Psoas muscle (tissue), 8 donors: ENCODE measurements around the gene HP1BP3. TPM values are rescaled to one million over a fixed set of nuclear protein-coding genes. Genes with fewer than 3 reads are reported as not detected.

Source experiments
- ATAC-seq, 4 donors: fragments of 200-7000 bp; cut with Tn5 transposase; one replicate each; pipeline ENCODE4 v1.9.1; 2020; ENCODE audit warnings: moderate library complexity in 3 of 4, mild to moderate bottlenecking in 2 of 4
- DNase-seq, 2 donors: peaks; one replicate each; pipeline ENCODE4 v3.0.0-alpha.2; 2020
- H3K27ac ChIP-seq: fragments of 200-600 bp; one replicate; pipeline ENCODE4 v1.8.0; 2022
- H3K27me3 ChIP-seq, 3 donors: fragments of 200-600 bp in 1 of 3; one replicate each; pipeline versions ENCODE4 v1.6.1 to v1.8.0; 2013 to 2022; ENCODE audit warnings: low read length in 2 of 3, mild to moderate bottlenecking in 2 of 3, moderate library complexity in 1 of 3; ENCODE audit not compliant: insufficient read depth in 3 of 3
- H3K36me3 ChIP-seq, 2 donors: fragments of 200-600 bp in 1 of 2; one replicate each; pipeline versions ENCODE4 v1.6.1 to v1.8.0; 2013 to 2022; ENCODE audit warnings: low read depth in 1 of 2, mild to moderate bottlenecking in 1 of 2, moderate library complexity in 1 of 2; ENCODE audit not compliant: insufficient read depth in 1 of 2
- H3K4me1 ChIP-seq: fragments of 200-600 bp; one replicate; pipeline ENCODE4 v1.8.0; 2022
- H3K4me3 ChIP-seq: fragments of 200-600 bp; one replicate; pipeline ENCODE4 v1.8.0; 2022; ENCODE audit warnings: mild to moderate bottlenecking
- H3K9me3 ChIP-seq: fragments of 200-600 bp; one replicate; pipeline ENCODE4 v1.8.0; 2022
- WGBS, 3 donors: extraction: QIAGEN DNeasy Blood & Tissue Kit; methylation state at CpG; one replicate each; pipeline versions ENCODE4 v1.1.6 to v1.1.7; 2013; 5-methylcytosine and 5-hydroxymethylcytosine counted together
- intact Hi-C, 2 donors: fragments of 100-400 bp; cut with DNase I; formaldehyde crosslinking; loops; one replicate each; pipeline versions ENCODE4 v1.11.0 to v1.14.2; 2022
- polyA plus RNA-seq, 3 donors: library from polyadenylated mRNA; stranded (reverse); fragments of 200-250 nt; gene quantifications; one replicate each; pipeline ENCODE4 v1.2.3, GENCODE V29; 2013
- total RNA-seq, 4 donors: library from RNA; stranded (reverse); fragmentation: NEBNext Ultra II Directional in 2 of 4; extraction: Animal tissue kit (Norgen Biotek cat#: 25700) in 2 of 4; gene quantifications; one replicate each; pipeline versions ENCODE4 v1.2.1 to v1.2.4, GENCODE V29; 2021 to 2023
- TF ChIP-seq, protein P1 (sequence below): fragments of 200-600 bp; IDR thresholded peaks from one replicate; pipeline ENCODE4 v1.8.0; 2022; ENCODE audit warnings: antibody characterized with exemption
- donor health status: healthy with polysubstance abuse.
- donor health status: DM: no; HTN: no; CAD: no; lungs with moderate emphysema.
- donor health status: Bipolar disorder and iron deficiency.
- donor health status: healthy.
- donor health status: DM: yes; HTN: yes; CAD: no.
- donor health status: DM: no; HTN: no; CAD: no.
- donor health status: DM: no; HTN: no; CAD: no.
- donor health status: DM: yes; HTN: yes; CAD: no.

HP1BP3 gene
- total and polyA plus RNA-seq, 7 donors, result 52.6 to 134 (median 115) TPM

GRCh38 chr1:20712215-20712577, 74.9 kb downstream of the HP1BP3 start:
- H3K36me3 ChIP-seq, result no peaks in the 10 kb centered on the region
- H3K27ac ChIP-seq, result no peak overlapping the region
- DNase-seq (no peak), ATAC-seq (peak in 1 of 4 donors; percentile 25)
- no peak overlapping the region for H3K4me3 ChIP-seq
- 83 to 90% (median 87%) methylated on average over 6 of the region's 6 CpGs for WGBS, 3 donors
- no peaks in the 10 kb centered on the region for H3K4me1 ChIP-seq
- TF ChIP-seq, protein P1, sequence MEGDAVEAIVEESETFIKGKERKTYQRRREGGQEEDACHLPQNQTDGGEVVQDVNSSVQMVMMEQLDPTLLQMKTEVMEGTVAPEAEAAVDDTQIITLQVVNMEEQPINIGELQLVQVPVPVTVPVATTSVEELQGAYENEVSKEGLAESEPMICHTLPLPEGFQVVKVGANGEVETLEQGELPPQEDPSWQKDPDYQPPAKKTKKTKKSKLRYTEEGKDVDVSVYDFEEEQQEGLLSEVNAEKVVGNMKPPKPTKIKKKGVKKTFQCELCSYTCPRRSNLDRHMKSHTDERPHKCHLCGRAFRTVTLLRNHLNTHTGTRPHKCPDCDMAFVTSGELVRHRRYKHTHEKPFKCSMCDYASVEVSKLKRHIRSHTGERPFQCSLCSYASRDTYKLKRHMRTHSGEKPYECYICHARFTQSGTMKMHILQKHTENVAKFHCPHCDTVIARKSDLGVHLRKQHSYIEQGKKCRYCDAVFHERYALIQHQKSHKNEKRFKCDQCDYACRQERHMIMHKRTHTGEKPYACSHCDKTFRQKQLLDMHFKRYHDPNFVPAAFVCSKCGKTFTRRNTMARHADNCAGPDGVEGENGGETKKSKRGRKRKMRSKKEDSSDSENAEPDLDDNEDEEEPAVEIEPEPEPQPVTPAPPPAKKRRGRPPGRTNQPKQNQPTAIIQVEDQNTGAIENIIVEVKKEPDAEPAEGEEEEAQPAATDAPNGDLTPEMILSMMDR, result no peak
- no peaks in the 10 kb centered on the region for H3K9me3 ChIP-seq
- intact Hi-C loops, result no loop called here
- H3K27me3 ChIP-seq, result peaks cover 0 to 19% (median 3%) of the 10 kb centered on the region in 3 donors

DNA sequence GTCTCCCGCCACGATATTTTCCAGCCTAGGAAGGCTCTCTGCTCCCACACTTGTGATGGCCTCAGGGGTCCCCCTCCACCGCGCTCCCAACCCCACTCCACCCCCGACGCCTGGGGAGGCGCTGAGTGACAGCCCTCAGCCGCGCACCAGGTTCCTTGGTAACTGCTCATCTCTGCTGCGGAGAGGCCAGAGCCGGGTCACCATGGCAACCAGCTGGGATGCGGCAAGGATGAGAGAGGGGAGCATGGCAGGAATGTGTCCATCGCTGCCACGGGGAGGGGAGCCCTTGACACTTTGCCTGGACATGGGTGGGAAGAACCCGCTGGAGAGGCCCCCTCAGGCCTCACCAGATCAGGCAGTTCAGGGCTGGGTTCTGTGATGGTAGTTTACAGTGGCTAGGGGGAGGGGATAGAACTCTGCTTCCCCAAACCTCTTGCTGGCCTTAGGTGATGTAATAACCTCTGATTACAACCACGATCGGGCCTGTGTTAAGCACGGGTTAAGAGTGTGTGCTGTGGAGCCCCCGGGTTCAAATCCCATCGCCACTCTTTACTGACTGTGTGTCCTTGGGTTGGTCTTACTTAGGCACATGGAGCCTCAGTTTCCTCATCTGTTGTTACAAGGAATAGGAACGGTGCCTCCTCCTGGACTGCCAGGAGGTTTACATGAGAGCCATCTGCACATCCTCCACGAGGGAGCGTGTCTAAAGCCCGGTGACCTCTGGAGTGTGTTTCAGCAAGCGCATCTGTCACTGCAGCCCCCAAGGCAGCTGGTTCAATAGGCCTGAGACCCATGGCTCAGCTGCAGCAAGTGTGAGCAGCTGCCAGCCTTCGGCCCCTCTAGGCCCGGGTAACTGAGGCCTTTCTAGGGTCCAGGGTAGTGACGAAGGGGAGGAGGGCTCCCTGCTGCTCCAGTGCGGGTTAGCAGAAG, 75.6 kb downstream of the HP1BP3 start:
- peaks cover 0 to 12% (median 3%) of the 10 kb centered on the region in 3 donors for H3K27me3 ChIP-seq
- H3K4me3 ChIP-seq, result no peak overlapping the region
- DNase-seq (no peak), ATAC-seq (no peak)
- H3K4me1 ChIP-seq, result no peaks in the 10 kb centered on the region
- no peaks in the 10 kb centered on the region for H3K36me3 ChIP-seq
- no peak overlapping the region for H3K27ac ChIP-seq
- intact Hi-C loops, result no loop called here
- 72 to 75% (median 72%) methylated on average over 29 of the region's 29 CpGs for WGBS, 3 donors
- no peaks in the 10 kb centered on the region for H3K9me3 ChIP-seq
- TF ChIP-seq, protein P1, result no peak

DNA sequence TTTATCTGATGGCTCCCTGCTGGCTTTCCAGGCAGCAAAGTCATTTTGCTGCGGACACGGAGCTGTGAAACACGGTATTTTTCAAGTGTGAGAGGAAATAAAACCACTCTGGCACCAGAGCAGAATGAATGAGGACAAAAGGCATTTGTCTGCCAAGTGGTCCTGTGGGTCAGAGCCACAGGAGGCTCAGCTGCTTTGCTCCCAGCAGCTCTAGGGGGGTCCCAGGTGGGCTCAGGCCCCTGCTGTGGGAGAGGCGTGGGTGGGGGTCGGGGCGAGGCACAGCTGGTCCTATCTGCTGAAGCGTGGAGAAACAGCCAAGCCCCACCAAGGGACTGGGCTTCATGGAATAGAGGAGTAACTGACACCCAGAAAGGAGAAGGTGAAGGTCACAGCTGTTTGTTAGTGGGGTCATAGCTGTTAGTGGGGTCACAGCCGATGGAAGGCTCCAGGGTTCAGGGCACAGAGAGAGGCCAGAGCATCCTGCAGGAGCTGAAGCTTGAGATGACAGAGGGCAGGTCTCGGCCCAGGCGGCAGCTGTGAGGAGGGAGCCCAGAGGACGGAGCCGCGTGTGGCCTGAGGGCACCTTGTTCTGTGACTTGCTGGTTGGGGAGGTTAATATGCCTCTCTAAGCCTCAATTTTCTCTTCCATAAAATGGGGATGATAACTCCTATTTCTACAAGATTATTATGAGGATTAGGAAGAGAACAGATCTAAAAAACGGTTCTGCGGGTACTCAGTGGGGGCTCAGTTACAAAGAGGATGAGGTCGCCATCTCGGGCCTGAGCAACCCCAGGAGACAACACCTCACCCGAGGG, 76.4 kb downstream of the HP1BP3 start:
- Histone ChIP-seq H3K9me3 (no peaks in the 10 kb centered on the region), H3K4me3 (no peak overlapping the region), H3K27me3 (peaks cover 0 to 4% (median 3%) of the 10 kb centered on the region in 3 donors), H3K4me1 (no peaks in the 10 kb centered on the region), H3K36me3 (no peaks in the 10 kb centered on the region), H3K27ac (no peak overlapping the region)
- intact Hi-C loops, result no loop called here
- TF ChIP-seq, protein P1, result no peak
- 40 to 45% (median 43%) methylated on average over 18 of the region's 18 CpGs for WGBS, 3 donors
- ATAC-seq (no peak), DNase-seq (no peak)

DNA sequence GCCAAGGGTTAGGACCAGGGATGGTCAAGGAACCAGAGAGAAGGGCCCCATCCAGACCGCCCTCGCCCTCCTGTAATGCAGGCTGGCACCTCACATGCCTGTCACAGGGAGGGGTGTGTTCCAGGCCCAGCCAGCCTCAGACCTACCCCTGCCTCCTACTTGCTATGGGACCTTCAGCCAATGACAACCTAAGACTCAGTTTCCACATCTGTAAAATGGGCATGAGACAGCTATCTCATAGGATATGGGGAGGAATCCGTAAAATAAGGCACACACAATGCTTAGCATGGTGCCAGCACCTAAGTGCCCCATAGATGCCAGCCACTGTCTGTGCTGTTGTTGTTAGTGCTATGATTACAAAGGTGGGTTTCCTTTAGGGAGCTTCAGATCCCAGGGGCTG, 77.2 kb downstream of the HP1BP3 start:
- Histone ChIP-seq H3K36me3 (no peaks in the 10 kb centered on the region), H3K9me3 (no peaks in the 10 kb centered on the region), H3K27ac (no peak overlapping the region), H3K4me1 (no peaks in the 10 kb centered on the region), H3K4me3 (no peak overlapping the region), H3K27me3 (no peaks in the 10 kb centered on the region)
- no peak for ATAC-seq
- WGBS, 3 donors, result 95 to 98% (median 95%) methylated on average over 3 of the region's 3 CpGs
- DNase-seq, result no peak
- intact Hi-C loops, result no loop called here
- TF ChIP-seq, protein P1, result no peak
